GM19397 (cell line): Measurements from ENCODE around the gene GRPEL1.

Experiments
- ATAC-seq: cut with Tn5 transposase; IDR thresholded peaks from one replicate; pipeline ENCODE4 v1.9.1; 2021; ENCODE audit warnings: mild to moderate bottlenecking, moderate library complexity; ENCODE audit not compliant: unreplicated experiment

GRPEL1 gene

GRCh38 chr4:7045961-7046921, 21.6 kb downstream of the GRPEL1 start:
- ATAC-seq: no peak

DNA sequence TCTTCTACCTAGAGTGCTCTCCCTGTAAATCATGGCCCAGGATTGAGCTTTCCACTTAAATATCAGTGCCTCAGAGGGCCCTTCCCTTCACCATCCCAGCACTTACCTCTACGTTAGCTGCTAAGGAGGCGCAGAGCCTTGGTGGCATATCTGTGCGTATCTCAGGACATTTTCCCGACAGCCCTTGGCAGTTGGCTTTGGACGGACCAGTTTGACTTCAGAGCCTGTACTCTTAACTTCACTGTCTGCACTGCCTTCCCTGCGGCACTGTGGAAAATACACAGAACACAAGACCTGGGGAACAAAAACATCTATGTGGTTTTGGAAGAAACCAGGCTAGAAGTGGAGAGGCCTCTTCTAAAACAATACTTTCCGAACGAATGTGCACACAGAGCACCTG, 22.3 kb downstream of the GRPEL1 start:
- no peak for ATAC-seq

GRCh38 chr4:7044137-7044930, 23.5 kb downstream of the GRPEL1 start:
- ATAC-seq: no peak

GRCh38 chr4:7043284-7044136, 24.4 kb downstream of the GRPEL1 start, which contains the start of gene TADA2B:
TADA2B (plus strand) TSS chr4:7043372; CDS start chr4:7043580, 208 bp downstream.
- ATAC-seq: peak; percentile 19

DNA sequence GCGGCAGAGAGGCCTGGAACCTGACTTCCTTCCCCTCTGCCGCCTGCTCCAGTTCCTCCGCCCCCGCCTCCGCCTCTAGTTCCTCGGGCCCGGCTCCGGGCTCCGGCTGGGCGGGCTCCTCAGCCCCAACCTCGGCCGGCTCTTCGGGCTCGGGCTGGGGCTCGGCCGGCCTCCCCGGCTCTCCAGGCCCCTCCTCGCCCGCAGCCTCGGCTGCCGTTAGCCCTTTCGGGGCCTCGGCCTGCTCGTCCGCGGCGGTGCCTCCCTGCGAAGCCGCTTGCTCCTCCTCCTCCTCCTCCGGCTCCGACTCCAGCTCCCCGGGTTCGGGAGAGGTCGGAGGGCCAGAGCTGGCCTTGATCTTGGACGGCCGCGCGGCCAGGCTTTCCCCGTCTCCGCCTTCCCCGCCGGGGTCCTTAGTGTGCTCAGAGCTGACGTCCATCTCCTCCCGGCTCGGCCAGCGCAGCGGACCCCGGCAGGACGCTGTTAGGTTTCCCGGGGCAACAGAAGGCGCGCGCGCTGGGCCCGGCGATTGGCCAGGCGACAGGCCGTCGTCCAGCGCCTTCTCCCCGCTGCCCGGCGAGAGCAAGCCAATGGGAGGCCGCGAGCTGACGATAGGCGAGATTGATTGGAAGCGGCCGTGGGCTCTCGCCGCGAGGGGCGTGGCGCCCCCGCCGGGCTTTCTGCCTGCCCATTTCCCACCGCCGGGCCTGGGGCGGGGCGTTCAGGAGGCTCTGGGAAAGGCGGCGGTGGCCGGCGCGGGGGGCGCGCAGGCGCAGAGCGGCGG, 25.2 kb downstream of the GRPEL1 start:
- ATAC-seq: peak; percentile 85

- no peak for ATAC-seq
Observed at GRCh38 chr4:7041801-7042502, 25.9 kb downstream of the GRPEL1 start.

GRCh38 chr4:7041246-7041645, 26.6 kb downstream of the GRPEL1 start:
- ATAC-seq: no peak

DNA sequence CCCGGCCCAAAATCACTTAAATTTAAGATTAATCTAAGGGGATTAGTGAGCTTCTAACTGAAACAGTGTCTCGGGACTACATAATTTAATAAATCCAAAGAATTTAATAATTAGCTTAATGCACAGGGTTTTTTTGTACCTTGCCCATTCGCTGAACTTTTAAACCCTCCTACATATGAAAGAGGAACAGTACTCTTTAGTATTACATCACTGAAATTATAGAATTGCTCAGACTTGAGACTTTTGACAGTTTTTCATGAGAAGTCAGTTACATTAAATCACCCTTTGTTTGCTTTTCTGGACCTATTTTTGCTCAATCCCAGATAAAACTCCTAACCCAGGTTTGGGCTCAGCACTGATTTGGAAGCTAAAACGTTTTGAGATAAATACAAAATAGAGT, 27.1 kb downstream of the GRPEL1 start:
- ATAC-seq: no peak

DNA sequence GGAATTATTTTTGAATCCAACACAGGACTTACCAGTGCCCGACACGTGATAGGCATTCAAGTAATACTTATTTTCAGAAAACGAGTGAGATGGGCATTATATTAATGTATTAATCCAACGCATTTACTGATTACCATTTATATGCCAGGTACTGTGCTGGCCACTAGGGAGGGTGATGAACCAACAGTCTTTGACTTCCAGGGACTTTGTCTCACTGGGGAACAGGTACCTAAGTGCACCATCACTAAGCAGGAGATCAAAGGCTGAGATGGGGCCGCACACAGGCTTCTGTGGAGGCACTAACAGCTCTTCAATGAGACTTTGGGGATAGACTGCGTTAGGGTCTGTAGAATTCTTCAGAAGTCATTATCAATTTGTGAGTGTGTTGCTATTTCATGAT, 30.4 kb downstream of the GRPEL1 start:
- no peak for ATAC-seq

DNA sequence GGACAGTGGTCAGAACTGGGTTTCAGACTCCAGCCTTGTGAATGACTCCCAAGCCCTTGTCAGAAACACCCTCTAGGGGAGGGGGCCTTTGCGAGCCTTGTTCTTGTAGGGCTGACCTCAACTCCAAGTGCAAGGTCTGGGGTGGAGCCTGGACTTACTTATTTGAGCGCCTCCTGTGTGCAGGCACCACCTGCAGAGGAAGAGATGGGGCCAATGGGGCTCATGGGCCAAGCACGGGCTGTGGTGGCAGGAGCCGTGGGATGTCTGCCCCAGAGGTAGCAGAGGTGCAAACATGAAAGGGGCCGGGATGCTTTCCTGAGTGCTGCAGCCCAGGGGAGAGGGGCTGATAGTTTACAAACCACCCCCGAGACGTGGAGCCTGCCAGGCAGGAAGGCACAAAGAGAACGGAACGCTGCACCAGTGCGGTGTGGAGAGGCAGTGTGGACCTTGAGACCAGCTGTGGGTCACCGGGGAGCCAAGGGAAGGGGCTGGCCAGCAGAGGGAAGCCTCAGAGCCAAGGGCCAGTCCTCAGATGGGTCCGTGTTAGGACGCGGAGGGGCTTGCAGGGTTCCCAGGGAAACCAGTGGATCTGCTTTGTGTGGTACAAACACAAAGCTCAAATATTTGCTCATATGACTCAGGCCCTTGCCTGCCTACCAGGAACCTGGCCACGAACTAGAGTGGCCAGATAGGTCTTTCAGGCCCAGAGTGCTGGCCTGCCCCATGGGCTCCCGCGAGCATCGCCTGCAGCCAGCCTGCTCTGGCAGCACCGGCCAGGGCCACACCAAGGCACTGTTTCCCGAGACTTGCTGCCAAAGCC, 33.4 kb downstream of the GRPEL1 start:
- ATAC-seq: no peak

GRCh38 chr4:7032596-7032995, 35.3 kb downstream of the GRPEL1 start:
- no peak for ATAC-seq

GRCh38 chr4:7031558-7032449, 36.1 kb downstream of the GRPEL1 start:
- no peak for ATAC-seq

DNA sequence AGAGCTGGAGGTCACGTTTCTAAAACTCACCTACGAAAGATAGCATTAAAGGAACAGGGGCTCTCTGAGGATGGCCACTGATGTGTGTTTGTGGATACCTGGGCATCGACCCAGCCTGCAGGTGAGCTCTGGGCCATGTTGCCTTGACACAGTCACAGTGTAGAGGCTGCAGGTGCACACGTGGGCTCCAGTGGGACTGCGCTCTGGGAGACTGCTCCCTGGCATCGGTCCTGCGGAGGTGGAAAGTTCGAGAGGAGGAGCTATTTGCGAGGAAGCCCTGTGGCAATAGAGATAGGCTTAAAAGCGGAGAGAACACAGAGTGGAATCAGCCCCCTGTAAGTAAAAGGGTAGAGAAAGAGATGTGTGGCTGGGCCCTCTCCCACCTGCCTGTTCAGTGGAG, 37.0 kb downstream of the GRPEL1 start:
- ATAC-seq: no peak

GRCh38 chr4:7029921-7030320, 37.9 kb downstream of the GRPEL1 start:
- ATAC-seq: no peak

DNA sequence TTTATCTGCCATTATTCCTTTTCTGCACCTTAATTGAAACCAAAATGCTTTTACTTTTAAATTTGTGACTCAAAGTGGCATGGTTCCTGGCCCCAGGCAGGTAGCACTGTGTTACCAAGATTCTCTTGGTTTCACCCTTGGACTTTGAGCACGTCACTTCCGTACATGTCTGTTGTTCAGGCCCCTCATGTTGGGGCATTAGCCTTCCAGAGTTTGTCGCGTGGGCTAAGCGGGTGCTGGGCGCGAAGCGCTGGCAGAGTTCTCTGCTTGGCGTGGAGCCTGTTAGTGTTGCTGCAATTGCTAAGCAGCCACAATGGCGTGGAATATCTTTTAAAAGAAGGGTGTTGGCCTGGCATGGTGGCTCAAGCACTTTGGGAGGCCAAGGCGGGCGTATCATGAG, 38.7 kb downstream of the GRPEL1 start:
- ATAC-seq: no peak

DNA sequence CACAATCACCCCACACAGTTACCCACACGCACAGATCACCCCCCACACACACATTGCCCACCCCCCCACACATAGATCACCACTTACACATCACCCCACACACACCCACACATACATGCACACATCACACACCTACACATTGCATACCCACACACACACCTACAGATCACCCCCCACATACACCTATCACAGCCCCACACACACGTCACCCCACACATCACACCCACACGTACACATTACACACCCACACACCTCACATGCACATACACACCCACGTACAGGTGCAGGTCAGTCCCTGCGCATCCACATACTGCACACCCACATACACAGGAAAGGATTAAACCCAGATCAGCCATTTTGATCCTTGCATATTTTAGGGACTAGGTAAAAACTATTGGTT, 40.0 kb downstream of the GRPEL1 start:
- ATAC-seq: no peak

GRCh38 chr4:7027284-7027683, 40.6 kb downstream of the GRPEL1 start:
- no peak for ATAC-seq

DNA sequence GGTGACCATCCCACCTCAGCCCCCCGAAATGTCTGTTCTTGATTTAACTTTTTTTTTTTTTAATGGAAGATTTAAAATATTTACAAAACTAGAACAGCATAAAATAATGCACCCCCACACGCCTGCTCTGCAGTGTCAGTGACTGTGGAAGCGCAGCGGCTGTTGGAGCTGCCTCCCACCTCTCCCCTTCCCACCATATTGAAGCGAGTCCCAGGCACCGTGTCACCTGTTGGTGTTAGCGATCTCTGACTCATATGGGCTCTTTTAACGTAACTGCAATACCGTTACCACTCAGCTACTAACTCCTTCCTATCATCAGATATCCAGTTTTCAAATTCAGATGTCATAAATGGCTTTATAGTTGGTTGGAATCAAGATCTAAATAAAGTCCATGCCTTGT, 41.8 kb downstream of the GRPEL1 start:
- ATAC-seq: no peak
